ENCODE results near the gene DESI1. TPM values are rescaled to one million over a fixed set of nuclear protein-coding genes. Genes with fewer than 3 reads are reported as not detected.

DESI1 gene
- total and polyA plus RNA-seq, 2 of the 13 experiments (the other 11 are each of a cell fraction or from before 2014, with no cell fraction given) = 21.6 to 29.2 TPM

GRCh38 chr22:41620589-41621098, at the start of gene DESI1 (continued):
- TF ChIP-seq TAF1 (CRISPR knock-in tag; IDR thresholded peaks at IDR 0.05) (peak; percentile 89), TSC22D2 (CRISPR knock-in tag; IDR thresholded peaks at IDR 0.05; ENCODE audit: borderline replicate concordance) (no peak), SETDB1 (CRISPR knock-in tag; IDR thresholded peaks at IDR 0.05; ENCODE audit: borderline replicate concordance) (no peak), ZBTB38 (CRISPR knock-in tag; IDR thresholded peaks at IDR 0.05) (no peak; the same call in 1 of the 2 replicates), ZNF891 (CRISPR knock-in tag; IDR thresholded peaks at IDR 0.05) (no peak), ZNF441 (CRISPR knock-in tag; IDR thresholded peaks at IDR 0.05; ENCODE audit: borderline replicate concordance) (no peak), STAT5B (CRISPR knock-in tag; IDR thresholded peaks at IDR 0.05) (no peak), ZNF574 (CRISPR knock-in tag; IDR thresholded peaks at IDR 0.05) (no peak; the same call in 1 of the 2 replicates), KDM3A (CRISPR knock-in tag; IDR thresholded peaks at IDR 0.05; ENCODE audit: low read depth) (peak; percentile 48; the same call in 1 of the 2 replicates), NKX3-1 (CRISPR knock-in tag; IDR thresholded peaks at IDR 0.05) (no peak), STAG1 (CRISPR knock-in tag; IDR thresholded peaks at IDR 0.05) (no peak), MED1 (CRISPR knock-in tag; IDR thresholded peaks at IDR 0.05) (peak; percentile 55; the same call in 1 of the 2 replicates), ZNF878 (CRISPR knock-in tag; IDR thresholded peaks at IDR 0.05) (no peak), HIVEP1 (CRISPR knock-in tag; IDR thresholded peaks at IDR 0.05) (peak; percentile 53; the same call in 1 of the 2 replicates), NBN (conservative IDR thresholded peaks at IDR 0.05) (no peak), FOXK2 (IDR thresholded peaks at IDR 0.05) (no peak), IRF1 (CRISPR knock-in tag; IDR thresholded peaks at IDR 0.05; ENCODE audit: low read depth) (no peak), YEATS2 (CRISPR knock-in tag; IDR thresholded peaks at IDR 0.05; ENCODE audit: borderline replicate concordance) (no peak), ARHGAP35 (CRISPR knock-in tag; IDR thresholded peaks at IDR 0.05; ENCODE audit: borderline replicate concordance) (no peak), RELA (CRISPR knock-in tag; IDR thresholded peaks at IDR 0.05) (no peak), AGO2 (optimal IDR thresholded peaks at IDR 0.05; ENCODE audit: low read depth, low read length) (peak; percentile 66), ZNF460 (CRISPR knock-in tag; IDR thresholded peaks at IDR 0.05; ENCODE audit: borderline replicate concordance) (no peak), GTF3A (CRISPR knock-in tag; conservative IDR thresholded peaks at IDR 0.05) (no peak), REST (IDR thresholded peaks at IDR 0.05; ENCODE audit: borderline replicate concordance in 1 of 2, low read depth in 1 of 2, low read length in 2 of 2) (peak in 1 of 2 experiments; percentile 49; a peak in 1 of 4 replicates), ZNF138 (CRISPR knock-in tag; IDR thresholded peaks at IDR 0.05; ENCODE audit: low read depth) (no peak), ZNF567 (CRISPR knock-in tag; IDR thresholded peaks at IDR 0.05; ENCODE audit: borderline replicate concordance) (no peak)

All from HepG2 (cell line).